Fibroblast of skin of right biceps (primary cell): ENCODE measurements around the gene ZFHX2.

Source experiments
- DNase-seq: peaks from one replicate; pipeline ENCODE4 v3.0.0-alpha.2; 2013

ZFHX2 gene

DNA sequence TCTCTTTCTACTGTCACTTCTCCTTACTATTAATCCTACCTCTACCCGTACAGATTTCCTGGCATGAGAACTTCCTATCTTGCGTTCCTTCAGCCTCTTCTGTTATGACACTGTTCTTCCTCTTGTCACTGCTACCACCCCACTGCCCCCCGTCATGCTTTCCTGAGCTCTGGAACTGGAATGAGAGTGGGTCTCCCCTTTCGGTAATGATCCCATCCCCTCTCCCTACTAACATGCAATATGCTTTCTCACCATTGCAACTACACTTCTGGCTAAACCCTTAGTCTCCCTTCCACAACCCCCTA lies 20.9 kb upstream of the ZFHX2 start:
- no peak for DNase-seq

DNA sequence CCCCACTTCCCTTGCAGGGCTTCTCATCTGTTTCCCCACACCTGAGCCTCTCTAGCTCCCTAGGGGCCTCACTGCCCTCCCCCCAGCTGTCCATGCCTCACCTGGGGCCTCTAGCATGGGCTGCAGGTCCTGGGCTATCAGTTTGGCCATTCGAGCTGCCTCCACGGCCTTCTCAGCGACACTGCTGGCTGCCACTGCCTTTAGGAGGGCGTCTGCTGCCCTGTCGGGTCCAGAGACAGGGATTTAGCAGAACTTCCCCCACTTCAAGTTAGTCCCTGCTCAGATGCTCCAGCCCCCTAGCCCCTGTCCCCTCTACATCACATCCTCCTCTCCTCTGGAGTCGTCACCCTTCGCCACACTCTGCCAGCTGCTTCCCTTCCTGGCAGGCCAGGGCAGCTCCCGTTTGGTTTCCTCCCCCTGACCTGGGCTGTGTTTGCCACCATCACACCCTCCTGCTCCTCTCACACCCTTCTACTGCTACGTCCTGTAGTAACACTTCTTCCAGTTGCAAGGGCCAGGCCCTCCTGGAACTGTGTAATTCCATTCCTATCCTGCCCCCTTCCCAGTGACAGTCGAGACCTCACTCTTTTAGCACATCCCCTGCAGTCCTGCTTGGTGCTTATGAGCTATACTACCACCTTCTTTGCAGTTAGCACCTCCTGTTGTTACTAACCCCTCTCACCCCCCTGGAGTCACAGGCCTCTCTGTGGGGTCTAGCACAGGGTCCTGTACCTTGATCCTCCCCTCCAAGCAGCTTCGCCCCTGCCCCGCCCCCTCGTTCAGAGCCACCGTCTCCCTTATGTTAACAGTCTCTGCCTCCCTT lies 20.3 kb upstream of the ZFHX2 start:
- DNase-seq: no peak

- DNase-seq: no peak
These were observed 19.4 kb upstream of the ZFHX2 start for GRCh38 chr14:23570806-23571483.

- DNase-seq: no peak
These were observed 18.0 kb upstream of the ZFHX2 start for GRCh38 chr14:23569443-23570151.

GRCh38 chr14:23568600-23569331 lies 17.2 kb upstream of the ZFHX2 start:
- peak; percentile 12 for DNase-seq

DNA sequence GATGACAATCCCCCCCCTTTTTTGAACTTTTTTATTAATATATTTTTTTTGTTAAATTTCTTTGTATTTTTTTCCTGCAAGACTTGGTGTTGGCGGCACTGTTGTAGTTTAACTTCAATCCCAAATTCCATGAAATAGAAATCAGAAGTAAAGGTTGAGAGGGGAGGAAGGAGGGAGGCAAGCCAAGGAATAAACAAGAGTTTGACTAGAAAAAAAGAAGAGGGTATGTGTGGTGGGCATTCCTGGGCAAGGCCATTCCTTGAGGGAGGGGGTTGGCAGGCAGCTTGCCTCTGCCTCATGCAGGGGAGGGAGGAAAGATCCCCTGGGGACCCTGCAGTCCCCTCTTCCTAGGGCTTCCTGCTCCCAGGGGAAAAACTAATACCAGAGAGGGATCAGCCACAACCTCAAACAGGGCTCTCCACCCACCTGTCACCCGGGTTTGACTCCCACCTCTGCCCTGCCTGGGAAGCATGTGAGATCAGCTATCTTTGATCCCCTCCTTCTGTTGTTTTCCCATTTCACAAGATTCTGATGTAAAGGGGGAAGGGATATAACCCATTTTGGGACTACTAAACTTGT lies 16.5 kb upstream of the ZFHX2 start:
- no peak for DNase-seq

DNA sequence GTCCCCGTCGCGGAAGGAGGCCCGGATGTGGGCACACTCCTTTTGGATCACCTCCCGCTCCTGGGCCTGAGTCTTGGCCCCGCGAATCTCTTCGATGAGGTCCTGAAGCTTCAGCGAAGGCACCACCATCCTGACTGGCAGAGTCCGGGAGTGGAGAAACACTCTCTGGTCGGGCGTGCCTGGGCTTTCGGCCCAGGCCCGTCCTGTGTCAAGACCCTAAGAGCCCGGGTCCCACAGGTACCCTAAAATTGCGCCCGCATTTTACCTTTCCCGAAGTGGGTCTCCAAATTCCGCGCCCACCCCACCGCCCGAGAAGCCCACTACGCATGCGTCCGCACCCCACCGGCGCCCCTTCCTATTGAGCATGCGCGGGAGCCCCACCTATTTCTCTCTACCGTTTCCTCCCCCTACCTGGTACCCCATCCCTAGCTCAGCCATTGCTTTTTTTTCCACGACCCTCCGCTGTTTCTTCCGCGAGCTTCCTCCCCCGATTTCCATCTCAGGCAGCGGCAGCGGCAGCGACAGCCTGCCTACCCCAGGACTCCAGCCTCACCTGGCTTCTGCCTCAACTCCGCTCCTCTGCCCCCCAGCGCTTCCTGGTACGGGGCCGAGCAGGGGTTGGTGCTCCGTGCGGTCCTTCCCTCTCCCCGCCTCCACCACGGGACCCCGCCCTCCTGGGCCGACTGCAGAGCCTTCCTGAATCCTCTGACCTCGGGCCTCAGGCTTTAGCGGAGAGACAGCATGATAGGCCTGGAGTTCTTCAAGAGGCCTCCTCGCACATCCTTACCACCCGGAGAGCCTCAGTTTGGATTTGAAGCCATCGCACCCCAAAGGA lies 15.8 kb upstream of the ZFHX2 start, which contains the start of gene AP1G2:
Gene AP1G2, minus strand, starts transcription at position 606 of the 835 bp plus-strand sequence. Its CDS starts 477 bp downstream, at position 129.
- DNase-seq: peak; percentile 69

DNA sequence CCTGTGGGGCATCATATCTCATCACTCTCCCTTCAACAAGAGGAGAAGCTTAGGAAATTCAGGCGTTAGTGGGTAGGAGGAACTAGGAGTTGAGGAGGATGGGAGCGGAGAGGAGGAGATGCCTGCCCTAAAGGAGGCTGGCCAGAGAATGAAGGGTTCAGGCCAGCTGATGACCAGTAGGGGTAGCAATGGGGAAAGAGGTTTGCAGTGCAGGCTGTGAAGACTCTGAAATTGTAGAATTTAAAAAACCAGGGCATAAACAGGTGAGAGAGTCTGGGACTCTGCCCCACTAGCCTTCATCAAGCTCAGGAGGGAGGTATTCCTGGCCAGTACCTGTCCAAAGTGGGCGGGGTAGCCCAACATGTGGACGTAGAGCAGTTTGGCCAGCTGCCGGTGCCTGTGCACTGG lies 15.2 kb upstream of the ZFHX2 start:
- DNase-seq: no peak

GRCh38 chr14:23566112-23566777 lies 14.7 kb upstream of the ZFHX2 start:
- no peak for DNase-seq

DNA sequence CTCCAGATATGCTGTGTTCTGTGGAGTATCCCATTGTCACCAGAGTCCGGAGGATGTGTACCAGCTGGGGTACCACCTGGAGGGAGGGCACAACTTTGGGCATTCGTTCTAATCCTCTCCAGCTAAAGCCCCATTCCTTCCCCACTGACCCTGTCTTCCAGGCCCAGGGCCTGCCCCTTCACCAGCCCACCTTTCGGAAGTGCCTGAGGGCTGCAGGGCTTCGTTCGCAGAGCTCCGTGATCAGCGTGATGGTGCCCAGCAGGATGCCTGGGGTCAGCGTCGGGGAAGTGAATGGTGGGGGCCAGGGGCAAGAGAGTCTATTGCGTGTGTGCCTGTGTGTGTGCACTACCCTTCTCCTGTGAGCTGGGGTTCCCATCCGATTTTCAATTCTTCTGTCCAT lies 14.1 kb upstream of the ZFHX2 start:
- DNase-seq: no peak

DNA sequence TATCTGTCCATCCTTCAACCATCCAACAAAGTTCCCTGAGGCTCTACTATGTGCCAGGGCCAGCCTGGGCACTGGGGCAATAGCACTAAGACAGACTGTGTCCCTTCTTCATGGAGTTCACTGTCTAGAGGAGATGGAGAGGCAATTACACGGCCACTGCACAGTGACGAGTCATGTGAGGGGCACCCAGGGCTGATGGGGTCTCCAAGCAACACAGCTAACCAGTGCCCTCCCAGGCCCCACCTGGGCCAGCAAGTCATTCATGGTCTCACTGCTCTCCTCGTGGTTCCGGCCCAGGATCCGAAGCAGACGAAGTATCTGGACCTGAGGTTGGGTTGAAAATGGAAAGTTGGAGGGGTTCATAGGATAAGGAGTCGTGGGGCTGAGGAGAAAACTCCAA lies 13.3 kb upstream of the ZFHX2 start:
- no peak for DNase-seq

DNA sequence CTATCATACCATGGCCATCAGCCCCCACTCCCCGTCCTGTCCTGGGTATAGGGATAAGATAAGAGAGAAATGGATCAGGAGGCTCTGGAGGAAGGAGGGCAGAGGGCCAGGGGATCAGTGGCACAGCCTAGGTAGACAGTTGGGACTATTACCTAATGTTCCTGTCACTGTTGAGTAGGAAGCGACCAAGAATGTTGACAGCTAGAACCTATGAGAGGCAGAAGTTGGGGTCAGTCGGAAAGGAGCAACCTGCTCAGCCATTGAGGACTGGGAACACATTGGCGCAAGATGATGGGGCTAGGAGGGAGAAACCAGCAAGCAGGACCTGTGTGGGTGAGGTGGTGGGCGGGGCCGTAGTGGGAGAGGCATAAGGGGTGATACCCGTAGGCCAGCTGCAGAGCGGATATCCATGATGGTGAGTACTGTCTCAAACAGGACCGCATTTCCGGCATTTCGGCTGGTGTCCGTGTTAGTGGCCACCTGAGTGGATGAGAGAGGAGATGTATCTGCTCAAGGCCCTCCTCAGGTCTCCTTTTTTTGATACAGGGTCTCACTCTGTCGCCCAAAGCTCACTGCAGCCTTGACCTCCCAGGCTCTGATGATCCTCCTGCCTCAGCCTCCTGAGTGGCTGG lies 12.7 kb upstream of the ZFHX2 start:
- DNase-seq: no peak

GRCh38 chr14:23563473-23564180 lies 12.1 kb upstream of the ZFHX2 start:
- DNase-seq: no peak

GRCh38 chr14:23562822-23563472 lies 11.4 kb upstream of the ZFHX2 start:
- DNase-seq: peak; percentile 48

DNA sequence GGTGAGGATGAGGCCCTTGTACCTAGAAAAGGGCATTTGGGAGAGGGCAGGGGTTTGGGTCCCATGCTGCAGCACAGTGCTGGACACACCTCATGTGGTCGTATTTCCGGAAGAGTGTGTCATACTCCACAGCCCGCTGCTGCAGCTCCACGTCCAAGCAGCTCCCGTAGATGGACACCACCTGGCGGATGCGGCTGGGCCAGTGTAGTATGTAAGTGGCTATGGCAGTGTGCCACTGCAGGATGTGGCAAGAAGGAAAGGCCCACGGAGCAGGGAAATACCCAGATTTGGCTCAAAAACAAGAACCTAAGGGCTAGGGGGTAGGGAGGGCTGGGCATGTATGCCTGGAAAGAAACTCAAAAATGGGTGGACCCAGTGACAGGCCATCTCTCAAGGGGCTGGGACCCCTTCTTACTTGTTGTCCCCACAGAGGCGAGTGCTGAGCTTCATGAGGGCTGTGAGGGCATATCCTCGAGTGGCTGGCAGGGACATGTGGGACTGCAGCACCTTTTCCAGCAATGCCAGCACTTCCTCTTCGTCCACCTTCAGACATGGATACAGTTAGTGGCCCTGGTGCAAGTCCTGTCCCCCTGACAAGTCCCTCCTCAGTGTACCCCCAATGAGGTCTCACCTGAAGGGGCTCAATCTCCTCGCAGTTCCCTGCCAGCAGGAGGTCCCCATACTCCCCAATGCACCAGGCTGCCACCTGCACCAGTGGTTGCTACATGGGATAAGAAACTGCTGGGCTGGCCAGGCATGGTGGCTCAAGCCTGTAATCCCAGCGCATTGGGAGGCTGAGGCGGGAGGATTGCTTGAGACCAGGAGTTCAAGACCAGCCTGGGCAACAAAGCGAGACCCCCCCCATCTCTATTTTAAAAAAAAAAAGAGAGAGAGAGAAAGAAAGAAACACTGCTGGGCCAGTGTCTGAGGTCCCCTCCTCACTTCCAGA lies 10.6 kb upstream of the ZFHX2 start:
- DNase-seq: no peak

- no peak for DNase-seq
These were observed 9.7 kb upstream of the ZFHX2 start for GRCh38 chr14:23561259-23561658.

- DNase-seq: no peak
These were observed 8.5 kb upstream of the ZFHX2 start for GRCh38 chr14:23559926-23560520.
